ENCODE measurements around the gene HIC2.
"Not testable (repeated sequence)": the region's sequence is repeated elsewhere in the genome, so short reads cannot be mapped to it uniquely, and the experiment has no call there.

The HIC2 gene

GRCh38 chr22:21417227-21417746, at the start of gene HIC2:
TSS of gene HIC2 (plus strand) at chr22:21417371. CDS start at chr22:21442832, 25,461 bp downstream.
- not testable (repeated sequence) for DNase-seq

- DNase-seq, result not testable (repeated sequence)
Measured at GRCh38 chr22:21368603-21369310, 48.4 kb upstream of the HIC2 start.

GRCh38 chr22:21375880-21376279, 41.3 kb upstream of the HIC2 start:
- DNase-seq, result not testable (repeated sequence)

- DNase-seq, result not testable (repeated sequence)
Measured at GRCh38 chr22:21383701-21384467, 33.3 kb upstream of the HIC2 start, which contains the start of gene RIMBP3B. TSS of gene RIMBP3B (plus strand) at chr22:21383751. CDS start at chr22:21383859, 108 bp downstream.

- not testable (repeated sequence) for DNase-seq
Measured at GRCh38 chr22:21384468-21385357, 32.5 kb upstream of the HIC2 start.

- not testable (repeated sequence) for DNase-seq
Measured at GRCh38 chr22:21389480-21389879, 27.7 kb upstream of the HIC2 start.

- DNase-seq, result not testable (repeated sequence)
Measured at GRCh38 chr22:21390013-21390412, 27.2 kb upstream of the HIC2 start.

GRCh38 chr22:21394613-21395012, 22.6 kb upstream of the HIC2 start:
- DNase-seq, result not testable (repeated sequence)

GRCh38 chr22:21401197-21401969, 15.8 kb upstream of the HIC2 start:
- not testable (repeated sequence) for DNase-seq

- not testable (repeated sequence) for DNase-seq
Measured at GRCh38 chr22:21402763-21403314, 14.3 kb upstream of the HIC2 start.

GRCh38 chr22:21407139-21407538, 10.0 kb upstream of the HIC2 start:
- DNase-seq, result not testable (repeated sequence)

GRCh38 chr22:21407792-21408191, 9.4 kb upstream of the HIC2 start:
- DNase-seq, result not testable (repeated sequence)

GRCh38 chr22:21416375-21416774, 796 bp upstream of the HIC2 start:
- not testable (repeated sequence) for DNase-seq

- peak; percentile 66 for DNase-seq
Measured at GRCh38 chr22:21417853-21418252, 682 bp downstream of the HIC2 start.

GRCh38 chr22:21418974-21419638, 1.9 kb downstream of the HIC2 start:
- not testable (repeated sequence) for DNase-seq

- DNase-seq, result not testable (repeated sequence)
Measured at GRCh38 chr22:21420180-21420763, 3.1 kb downstream of the HIC2 start.

- not testable (repeated sequence) for DNase-seq
Measured at GRCh38 chr22:21424084-21424709, 7.0 kb downstream of the HIC2 start.

GRCh38 chr22:21434378-21435233, 17.4 kb downstream of the HIC2 start:
- DNase-seq, result not testable (repeated sequence)

Measured in activated CD8-positive, alpha-beta memory T cell treated with anti-CD3 and anti-CD28 coated beads, Interleukin-2, amount 50 U/mL, for 48 hours (primary cell).